Measurements from ENCODE around the gene UNC80.

GRCh38 chr2:209985874-209986273 is 214.2 kb downstream of the UNC80 start:
- TF ChIP-seq CTCF (IDR thresholded peaks at IDR 0.05 in 8 of 11, conservative IDR thresholded peaks at IDR 0.05 in 3 of 11) (no peak), POLR2A (IDR thresholded peaks at IDR 0.05) (no peak)
